HG03442 (cell line): ENCODE data around the gene TMEM106C.

Experiments used
- ATAC-seq: cut with Tn5 transposase; IDR thresholded peaks from one replicate; pipeline ENCODE4 v1.9.1; 2021; ENCODE audit warnings: mild to moderate bottlenecking, moderate library complexity; ENCODE audit not compliant: unreplicated experiment

Gene TMEM106C

GRCh38 chr12:47992776-47993175, 29.4 kb downstream of the TMEM106C start:
- ATAC-seq: no peak

- ATAC-seq: no peak
These were observed 30.1 kb downstream of the TMEM106C start for GRCh38 chr12:47993491-47993890.

DNA sequence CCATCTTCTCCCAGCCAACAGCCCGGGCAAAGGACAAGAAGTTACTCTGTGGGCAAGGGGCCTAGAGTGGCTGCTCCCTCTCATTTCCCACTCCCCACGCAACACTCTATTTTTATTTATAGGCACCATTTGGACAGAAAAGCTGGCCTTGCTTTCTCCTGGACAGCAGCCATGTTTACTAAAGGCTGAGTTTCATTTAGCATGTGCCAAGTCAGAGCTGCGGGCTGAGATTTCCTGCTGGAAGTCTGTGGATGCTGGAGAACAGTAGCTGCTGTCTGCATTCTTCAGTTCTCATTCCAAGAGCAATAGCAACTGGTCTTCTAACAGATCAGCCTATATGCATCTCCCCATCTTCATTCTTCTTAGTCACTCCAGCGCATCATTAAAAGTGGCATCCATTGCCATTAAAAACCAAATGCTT, 32.6 kb downstream of the TMEM106C start:
- ATAC-seq: no peak

- ATAC-seq: no peak
These were observed 33.9 kb downstream of the TMEM106C start for GRCh38 chr12:47997321-47997720.

DNA sequence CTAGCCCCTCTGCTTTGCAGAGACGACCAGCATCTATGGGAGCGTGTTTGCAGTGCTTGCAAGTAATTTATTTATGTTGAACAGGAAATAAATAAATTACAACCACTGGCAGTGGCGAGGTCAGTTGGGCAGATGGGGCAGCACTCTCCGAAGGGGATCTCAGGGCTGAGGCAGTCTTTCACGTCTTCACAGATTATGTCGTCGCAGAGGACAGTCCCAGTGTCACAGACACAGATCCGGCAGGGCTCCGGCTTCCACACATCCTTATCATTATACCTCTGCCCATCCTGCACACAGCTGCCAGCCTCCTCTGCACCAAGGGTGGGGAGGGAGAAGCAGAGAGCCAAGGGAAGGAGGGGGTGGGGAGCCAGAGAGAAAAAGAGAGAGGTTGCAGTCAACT, 36.4 kb downstream of the TMEM106C start:
- ATAC-seq: no peak

GRCh38 chr12:48000878-48001504, 37.6 kb downstream of the TMEM106C start:
- no peak for ATAC-seq

GRCh38 chr12:48001505-48002413, 38.4 kb downstream of the TMEM106C start:
- ATAC-seq: no peak

DNA sequence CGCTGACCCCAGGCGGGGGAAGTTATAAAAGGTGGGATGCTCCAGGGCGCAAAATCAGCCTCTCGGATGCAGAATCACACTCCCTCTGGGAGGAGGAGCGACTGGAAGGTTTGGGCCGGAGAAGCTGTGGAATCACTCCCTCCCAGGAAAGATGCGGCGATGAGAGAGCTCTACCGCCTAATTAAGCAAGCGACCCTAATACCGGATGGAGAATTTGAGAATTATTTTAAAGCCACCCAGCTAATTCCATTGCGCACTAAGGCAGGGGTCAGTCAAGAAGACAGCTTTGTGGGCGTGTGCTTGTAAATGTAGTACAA, 39.0 kb downstream of the TMEM106C start:
- no peak for ATAC-seq

GRCh38 chr12:48002773-48003218, 39.4 kb downstream of the TMEM106C start:
- ATAC-seq: no peak

DNA sequence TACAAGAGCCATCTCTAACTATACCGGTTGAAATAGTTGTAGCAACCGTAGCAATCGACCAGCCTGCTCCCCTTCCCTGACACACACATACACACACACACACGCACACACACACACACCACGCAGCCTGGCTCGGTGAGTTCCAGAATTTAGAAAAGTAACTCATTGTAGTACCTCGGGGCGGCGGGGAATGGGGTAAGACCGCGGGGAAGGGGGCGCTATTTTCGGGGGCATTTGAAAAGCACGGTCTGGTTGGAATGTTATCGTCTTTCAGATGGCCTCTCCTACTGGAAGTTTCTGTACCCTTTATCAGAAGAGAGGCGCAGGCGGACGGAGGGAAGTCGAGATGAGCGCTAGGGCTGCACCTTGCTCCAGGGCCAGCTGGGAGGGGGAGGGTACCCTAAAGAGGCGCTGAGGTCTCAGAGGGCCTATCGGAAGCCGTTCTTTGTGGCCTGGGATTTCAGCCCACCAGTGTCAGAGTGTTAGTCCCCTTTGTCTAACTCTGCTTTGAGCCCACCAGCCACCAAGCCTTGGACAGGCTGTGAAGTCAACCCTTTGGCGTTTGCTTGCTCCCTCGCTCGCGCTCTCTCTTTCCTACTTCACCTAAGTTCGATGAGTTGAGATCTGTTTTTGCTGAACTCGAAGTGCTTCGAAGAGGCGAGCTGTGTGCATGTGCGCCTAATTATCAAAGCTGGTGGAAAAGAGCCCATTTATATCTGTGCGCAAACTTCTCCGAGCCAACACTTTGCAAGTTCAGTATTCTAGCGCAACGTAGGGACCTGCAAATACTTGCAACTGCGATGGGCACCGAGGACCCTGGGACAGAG, 40.0 kb downstream of the TMEM106C start:
- no peak for ATAC-seq

- no peak for ATAC-seq
These were observed 40.9 kb downstream of the TMEM106C start, which contains the start of gene COL2A1 for GRCh38 chr12:48004053-48004941. Gene COL2A1 (minus strand): TSS chr12:48004476. CDS start chr12:48004321, 155 bp downstream.

DNA sequence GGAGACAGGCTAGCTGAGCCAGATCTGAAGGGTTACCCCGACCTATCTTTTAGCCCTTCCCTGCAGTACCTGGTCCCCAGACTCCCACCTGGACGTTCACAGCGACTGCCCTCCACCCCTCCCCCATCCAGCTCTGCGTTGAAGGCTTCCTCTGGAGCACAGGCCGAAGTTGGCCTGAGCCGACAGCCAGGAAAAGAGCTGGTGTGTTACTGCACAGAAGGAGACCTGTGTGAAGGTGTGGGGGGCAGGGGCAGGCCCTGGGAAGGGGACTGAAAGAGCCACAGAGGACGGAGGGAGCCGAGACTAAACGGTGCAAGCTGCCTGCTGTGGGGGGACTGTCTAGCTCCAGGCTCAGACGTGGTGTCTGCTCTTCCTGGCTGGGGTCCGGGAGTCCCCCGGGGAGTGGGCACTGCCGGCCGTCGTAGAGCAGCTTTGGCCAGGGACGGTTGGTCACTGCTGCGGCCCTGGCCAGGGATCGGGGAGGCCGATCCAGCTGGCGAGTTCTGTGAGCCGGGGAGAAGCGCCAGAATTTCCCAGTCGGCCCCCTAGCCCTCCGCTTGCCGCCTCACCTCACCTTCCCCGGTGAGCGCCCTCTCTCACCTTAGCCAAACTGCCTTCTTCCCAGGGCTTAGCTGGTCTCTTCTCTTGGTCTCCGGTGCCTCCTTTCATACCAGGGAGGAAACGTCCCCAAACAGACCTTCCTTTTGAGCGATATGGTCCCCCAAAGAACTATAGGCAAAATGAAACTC, 41.8 kb downstream of the TMEM106C start:
- no peak for ATAC-seq

DNA sequence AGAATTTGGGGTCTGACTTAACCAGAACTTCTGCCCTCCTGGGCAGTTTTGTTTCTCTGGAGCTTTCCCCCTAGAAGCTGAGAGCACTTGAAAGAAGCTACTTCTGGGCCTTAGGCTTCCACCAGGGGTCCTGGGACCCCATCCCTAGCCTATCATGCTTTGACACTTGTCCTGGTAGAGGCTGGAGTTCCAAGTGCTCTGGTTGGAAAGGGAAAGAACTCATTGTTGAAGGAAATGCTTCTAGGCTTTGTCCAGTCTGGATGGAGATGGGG, 42.3 kb downstream of the TMEM106C start:
- no peak for ATAC-seq

GRCh38 chr12:48007206-48007605, 43.8 kb downstream of the TMEM106C start:
- no peak for ATAC-seq

DNA sequence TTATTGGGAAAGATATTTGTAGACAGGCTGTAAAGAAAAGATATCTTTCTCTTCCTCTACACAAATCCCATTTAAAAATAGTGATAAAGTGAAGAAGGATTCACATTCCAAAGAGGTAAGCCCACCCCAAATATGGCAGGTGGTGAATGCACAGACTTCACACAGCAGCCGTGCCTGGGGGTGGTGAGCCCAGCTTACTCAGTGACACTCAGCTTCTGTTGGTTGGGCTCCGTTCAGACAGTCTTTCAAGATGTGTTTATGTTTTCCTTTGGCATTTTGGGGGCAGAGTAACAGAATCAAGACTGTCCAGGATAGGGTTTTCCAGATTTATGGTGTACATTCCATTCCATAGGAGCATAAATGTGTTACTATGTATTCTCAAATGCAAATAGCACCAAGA, 45.0 kb downstream of the TMEM106C start:
- no peak for ATAC-seq

GRCh38 chr12:48008950-48009349, 45.6 kb downstream of the TMEM106C start:
- ATAC-seq: no peak

DNA sequence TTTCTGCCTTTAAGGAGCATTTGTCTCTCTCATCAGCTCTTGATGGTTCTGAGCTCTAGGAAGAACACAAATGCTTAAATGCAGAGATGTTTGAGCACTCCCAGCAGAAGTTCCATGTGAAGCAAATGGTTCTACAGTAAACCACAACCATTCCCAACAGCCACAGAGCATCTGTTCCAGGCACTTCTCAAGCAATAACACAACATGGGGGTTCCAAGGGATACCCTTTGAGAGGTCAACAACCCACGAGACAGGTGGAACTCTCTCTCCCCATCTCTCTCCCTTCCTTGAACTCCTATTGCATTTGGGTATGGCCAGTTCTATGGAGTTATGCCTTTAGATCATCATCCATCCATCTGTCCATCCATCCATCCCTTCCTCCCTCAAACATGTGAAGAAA, 46.1 kb downstream of the TMEM106C start:
- ATAC-seq: no peak

- no peak for ATAC-seq
These were observed 47.1 kb downstream of the TMEM106C start for GRCh38 chr12:48010366-48010970.

DNA sequence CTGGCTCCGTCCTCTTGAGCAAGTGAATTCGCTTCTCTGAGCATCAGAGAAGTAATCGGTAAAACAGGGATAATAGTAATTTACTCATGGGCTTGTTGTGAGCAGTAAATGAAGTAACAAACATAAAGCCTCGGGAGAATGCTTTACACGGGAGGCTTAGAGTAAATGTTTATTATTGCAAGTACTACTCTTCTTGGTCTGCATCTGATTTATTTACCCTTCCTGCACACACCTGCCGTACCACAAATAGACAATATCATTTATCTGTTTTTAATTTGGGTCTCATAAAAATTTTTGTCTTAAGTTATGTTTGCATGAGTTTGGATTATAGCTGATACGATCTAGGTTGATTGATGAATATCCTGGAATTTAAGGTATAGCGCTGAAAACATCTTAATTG, 48.7 kb downstream of the TMEM106C start:
- ATAC-seq: no peak

DNA sequence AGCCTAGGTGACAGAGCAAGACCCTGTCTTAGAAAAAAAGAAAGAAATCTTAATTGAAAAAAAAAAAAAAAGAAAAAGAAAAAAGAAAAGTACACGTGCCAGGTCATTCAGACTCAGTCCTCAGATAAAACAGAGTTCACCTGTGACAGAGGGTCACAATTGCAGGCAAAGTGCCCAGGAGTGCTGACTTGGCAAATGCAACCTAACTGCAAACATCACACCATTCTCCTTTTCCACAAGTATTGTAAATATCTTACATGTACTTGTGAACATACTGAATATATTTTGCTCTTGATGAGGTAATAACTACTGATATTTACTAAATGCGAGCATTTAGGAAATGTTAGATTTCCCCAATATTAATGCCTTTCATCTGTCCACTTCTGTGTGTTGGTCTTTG, 49.9 kb downstream of the TMEM106C start:
- no peak for ATAC-seq
